Glomerular visceral epithelial cell (primary cell): ENCODE data around the gene STK11IP.
A peak's percentile ranks its signal among the peaks of the same experiment; 100 is the strongest.

Experiments used
- DNase-seq: peaks from one replicate; pipeline ENCODE4 v3.0.0-alpha.2; 2016; ENCODE audit errors: extremely low spot score

STK11IP gene, protein sequence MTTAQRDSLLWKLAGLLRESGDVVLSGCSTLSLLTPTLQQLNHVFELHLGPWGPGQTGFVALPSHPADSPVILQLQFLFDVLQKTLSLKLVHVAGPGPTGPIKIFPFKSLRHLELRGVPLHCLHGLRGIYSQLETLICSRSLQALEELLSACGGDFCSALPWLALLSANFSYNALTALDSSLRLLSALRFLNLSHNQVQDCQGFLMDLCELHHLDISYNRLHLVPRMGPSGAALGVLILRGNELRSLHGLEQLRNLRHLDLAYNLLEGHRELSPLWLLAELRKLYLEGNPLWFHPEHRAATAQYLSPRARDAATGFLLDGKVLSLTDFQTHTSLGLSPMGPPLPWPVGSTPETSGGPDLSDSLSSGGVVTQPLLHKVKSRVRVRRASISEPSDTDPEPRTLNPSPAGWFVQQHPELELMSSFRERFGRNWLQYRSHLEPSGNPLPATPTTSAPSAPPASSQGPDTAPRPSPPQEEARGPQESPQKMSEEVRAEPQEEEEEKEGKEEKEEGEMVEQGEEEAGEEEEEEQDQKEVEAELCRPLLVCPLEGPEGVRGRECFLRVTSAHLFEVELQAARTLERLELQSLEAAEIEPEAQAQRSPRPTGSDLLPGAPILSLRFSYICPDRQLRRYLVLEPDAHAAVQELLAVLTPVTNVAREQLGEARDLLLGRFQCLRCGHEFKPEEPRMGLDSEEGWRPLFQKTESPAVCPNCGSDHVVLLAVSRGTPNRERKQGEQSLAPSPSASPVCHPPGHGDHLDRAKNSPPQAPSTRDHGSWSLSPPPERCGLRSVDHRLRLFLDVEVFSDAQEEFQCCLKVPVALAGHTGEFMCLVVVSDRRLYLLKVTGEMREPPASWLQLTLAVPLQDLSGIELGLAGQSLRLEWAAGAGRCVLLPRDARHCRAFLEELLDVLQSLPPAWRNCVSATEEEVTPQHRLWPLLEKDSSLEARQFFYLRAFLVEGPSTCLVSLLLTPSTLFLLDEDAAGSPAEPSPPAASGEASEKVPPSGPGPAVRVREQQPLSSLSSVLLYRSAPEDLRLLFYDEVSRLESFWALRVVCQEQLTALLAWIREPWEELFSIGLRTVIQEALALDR

GRCh38 chr2:219597552-219598307, at the start of gene STK11IP:
Gene STK11IP (plus strand): TSS chr2:219597857. CDS start chr2:219598120, 263 bp downstream.
- DNase-seq, result peak; percentile 98

GRCh38 chr2:219548990-219549389, 48.7 kb upstream of the STK11IP start:
- no peak for DNase-seq

DNA sequence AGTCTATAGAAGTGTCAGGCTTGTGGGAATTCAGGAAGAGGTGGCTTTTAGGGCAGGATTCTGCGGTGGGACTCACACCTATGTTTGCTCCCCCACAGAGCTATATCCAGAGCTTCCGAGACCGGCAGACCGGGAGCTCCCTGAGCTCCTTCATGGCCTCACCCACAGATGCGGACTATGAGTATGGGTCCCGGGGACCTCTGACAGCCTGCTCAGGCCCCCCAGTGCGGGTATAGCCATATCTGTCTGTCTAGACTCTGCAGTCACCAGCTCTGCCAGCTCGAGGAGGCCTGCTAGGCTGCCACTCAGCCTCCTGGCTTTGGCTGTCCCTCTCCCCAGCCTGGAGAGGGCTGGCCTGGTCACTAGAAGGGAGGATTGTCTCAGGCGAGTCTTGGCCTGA, 48.0 kb upstream of the STK11IP start:
- DNase-seq, result no peak

DNA sequence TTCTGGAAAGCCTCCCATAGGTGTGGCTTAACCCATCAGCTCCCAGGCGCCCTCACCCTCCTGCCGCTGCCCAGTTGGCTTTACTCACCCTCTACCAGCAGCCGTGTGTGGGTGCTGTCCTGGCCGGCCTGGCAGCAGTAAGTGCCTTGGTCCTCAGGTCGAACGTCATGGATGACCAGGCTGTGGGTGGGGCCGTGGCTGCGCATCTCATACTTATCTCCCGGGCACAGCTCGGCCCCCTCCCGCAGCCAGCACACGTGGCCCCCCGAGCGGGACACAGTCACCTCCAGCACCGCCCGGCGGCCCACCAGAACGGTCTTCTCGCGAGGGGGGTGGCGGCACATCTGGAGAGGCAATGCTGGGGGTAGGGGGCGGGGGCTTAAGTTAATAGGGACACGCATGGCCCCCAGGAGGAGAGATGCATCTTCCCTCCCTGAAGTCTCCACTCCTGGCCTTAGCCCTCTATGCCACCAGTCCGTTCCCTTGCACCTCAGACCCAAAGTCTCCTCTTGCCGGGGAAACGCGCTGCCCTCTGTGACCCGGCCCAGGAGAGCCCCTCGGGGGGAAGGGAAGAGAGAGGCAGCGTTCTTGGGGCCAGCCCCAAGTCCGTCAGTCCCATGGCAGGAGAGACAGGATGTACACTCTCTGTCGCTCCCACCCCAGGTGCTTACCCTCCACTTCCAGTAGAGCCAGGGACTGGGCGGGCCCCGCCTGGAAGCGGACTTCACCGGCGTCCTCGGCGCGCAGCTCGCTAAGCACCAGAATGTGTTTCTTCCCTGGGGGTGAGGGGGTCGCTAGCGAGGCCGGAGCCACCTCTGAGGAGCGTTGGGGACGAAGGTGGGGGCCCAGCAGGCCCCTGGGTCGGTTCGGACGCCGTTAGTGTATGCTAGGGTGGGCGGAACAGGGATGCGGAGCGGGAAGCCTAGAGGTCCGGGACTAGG, 45.9 kb upstream of the STK11IP start:
- DNase-seq, result no peak

GRCh38 chr2:219552382-219553167, 45.1 kb upstream of the STK11IP start:
- peak; percentile 84 for DNase-seq

DNA sequence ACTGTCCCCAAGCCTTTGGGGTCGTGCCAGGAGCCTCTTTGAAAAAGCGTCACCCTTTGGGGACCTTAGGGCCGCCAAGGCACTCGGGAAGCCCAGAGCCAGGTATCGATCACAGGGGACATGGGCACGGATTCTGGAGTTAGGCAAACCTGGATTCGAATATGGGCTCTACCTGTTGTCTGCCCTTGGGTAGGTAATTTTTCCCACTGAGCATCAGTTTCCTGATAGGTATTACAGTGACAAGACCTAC, 44.6 kb upstream of the STK11IP start:
- no peak for DNase-seq

GRCh38 chr2:219553463-219553963, 44.1 kb upstream of the STK11IP start:
- DNase-seq, result no peak

DNA sequence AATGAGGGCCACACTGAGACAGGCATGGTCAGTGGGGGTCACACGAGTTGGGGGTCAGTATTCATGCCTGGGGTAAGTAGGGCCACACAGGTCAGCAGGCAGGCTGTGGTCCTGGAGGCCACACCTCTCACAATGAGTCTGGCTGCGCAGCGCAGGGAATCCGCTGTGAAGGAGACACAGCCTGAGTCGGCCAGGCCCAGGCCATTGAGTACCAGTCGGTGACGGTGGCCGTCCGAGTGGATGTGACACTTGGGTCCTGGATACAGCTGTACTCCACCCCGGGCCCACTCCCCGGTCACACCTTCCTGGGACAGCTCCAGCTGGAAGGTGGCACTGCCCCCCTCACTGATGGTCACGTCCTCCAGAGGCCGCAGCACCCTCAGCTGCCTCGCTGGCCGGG, 43.3 kb upstream of the STK11IP start:
- DNase-seq, result no peak

DNA sequence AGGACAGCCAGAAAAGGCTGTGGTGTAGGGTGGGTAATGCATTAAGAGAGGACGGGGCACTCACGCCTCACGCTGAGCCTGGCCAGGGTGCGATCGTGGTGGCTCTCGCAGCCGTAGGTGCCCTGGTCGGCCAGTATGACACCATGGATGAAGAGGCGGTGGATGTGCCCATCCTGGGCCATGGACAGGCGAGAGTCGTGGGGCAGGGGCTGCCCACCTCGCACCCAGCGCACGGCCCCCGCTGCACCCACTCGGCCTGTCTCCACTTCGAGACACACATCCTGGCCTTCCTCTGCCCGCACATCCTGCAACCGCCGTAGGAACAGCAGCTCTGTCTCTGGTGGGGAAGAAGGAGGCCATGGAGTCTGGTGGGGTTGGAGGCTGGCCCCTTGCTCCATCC, 41.7 kb upstream of the STK11IP start:
- DNase-seq, result no peak

GRCh38 chr2:219556413-219556812, 41.2 kb upstream of the STK11IP start:
- DNase-seq, result no peak

DNA sequence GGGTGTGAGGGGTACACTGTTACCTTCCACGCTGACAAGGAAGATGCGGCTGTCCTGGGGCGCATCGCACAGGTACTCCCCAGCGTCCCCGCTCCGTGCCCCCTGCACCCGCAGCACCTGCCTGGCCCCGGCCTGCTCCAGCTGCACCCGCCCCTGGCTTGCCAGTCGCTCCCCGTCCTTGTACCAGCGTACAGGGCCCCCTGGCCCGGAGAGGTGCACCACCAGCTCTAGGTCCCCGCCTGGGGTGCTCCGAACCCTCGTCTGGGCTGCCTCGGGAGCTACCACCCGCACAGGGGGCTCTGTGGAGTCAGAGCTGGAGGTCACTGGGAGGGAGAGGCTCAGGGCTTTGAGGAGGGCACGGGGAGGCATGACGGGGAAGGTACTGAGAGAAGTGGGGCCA, 40.3 kb upstream of the STK11IP start:
- no peak for DNase-seq

DNA sequence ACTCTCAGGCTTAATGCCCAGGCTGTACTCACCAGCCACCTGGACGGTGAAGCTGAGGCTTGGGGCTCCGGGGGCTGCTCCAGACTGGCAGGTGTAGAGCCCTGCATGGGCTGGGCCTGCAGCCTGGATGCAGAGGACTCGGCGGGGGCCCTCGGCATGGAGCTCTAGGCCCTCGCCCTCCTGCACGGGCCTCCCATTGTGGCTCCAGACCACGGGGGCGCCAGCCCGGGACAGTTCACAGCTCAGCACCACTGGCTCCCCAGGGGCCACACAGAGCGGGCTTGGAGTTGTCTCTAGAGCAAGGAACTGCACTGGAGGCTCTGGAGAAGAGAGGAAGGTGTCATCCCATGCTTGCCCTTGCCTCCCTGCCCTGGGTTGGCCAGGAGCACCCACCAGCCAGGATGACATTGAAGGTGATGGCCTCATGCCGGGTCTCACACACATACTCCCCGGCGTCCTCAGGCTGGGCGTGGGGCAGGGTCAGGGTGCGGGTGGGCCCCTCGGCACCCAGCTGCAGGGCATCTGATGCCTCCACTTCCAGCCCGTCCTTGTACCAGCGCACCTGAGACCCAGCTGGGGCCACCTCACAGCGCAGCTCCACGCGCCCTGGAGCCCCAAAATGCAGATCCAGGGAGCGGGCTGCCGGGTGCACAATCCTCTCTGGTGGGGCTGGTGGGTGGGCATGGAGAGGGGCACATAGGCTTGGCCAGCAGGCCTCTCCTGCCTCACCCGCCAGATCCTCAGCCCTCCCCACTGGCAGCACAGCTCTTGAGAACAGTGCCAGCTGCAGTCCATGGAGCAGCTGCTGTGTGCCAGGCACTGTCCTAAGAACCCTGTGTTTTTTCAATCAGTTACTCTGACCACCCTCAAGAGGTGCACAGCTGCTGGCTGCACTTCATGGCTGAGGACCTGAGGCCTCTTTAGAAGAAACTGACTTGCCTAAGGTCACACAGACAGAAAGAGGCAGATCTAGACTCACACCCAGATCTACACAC, 39.6 kb upstream of the STK11IP start:
- DNase-seq, result no peak

GRCh38 chr2:219559156-219559915, 38.3 kb upstream of the STK11IP start:
- DNase-seq, result no peak

- peak; percentile 45 for DNase-seq
Observed at GRCh38 chr2:219560037-219560892, 37.4 kb upstream of the STK11IP start.

GRCh38 chr2:219560893-219561178, 36.8 kb upstream of the STK11IP start:
- DNase-seq, result no peak

GRCh38 chr2:219561179-219562048, 36.2 kb upstream of the STK11IP start:
- no peak for DNase-seq
